ENCODE results near the gene MPDZ.

Gene MPDZ

GRCh38 chr9:13279284-13280141 lies at the start of gene MPDZ:
TSS of gene MPDZ (minus strand) at chr9:13279692. CDS start at chr9:13250315, 29,377 bp downstream.
- no peak for DNase-seq (ENCODE audit: low read depth)

DNA sequence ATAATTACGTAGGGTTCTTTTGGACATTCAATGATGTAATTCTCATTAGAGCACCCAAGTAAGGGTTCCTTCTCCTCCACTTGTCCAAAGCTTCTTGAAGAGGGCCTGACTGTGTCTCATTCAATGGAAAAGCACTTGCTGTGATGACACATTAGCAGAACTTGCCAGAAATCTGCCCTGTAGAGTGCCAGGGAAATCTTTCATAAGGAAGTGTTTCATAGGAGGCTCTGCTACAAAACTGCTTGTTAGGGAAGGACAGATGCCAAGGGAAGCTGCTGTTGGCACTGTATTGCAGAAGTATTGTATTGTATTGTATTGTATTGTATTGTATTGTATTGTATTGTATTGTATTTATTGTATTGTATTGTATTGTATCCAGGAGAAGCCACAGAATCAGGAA lies 45.5 kb upstream of the MPDZ start:
- DNase-seq (ENCODE audit: low read depth) = no peak

- DNase-seq (ENCODE audit: low read depth) = no peak
Measured at GRCh38 chr9:13322828-13323550, 43.5 kb upstream of the MPDZ start.

- DNase-seq (ENCODE audit: low read depth) = no peak
Measured at GRCh38 chr9:13318027-13318426, 38.5 kb upstream of the MPDZ start.

DNA sequence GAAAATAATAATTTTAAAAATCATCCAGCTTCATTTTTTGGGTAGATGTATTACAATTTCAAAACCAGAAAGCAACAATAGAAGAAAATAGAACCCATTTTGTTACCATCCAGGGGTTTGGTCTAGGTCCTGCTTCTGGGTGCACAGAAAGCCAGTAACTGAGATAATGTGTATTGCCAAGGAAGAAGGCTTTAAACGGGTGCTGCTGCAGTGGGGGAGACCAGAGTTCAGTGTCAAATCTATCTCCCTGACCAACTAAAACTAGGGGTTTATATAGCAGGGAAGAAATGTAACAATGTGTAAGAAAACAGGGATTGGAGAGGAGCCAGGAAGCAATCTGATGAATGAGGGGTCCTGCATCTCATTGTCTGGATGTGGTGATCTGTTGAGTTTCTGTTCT lies 17.5 kb upstream of the MPDZ start:
- no peak for DNase-seq (ENCODE audit: low read depth)

DNA sequence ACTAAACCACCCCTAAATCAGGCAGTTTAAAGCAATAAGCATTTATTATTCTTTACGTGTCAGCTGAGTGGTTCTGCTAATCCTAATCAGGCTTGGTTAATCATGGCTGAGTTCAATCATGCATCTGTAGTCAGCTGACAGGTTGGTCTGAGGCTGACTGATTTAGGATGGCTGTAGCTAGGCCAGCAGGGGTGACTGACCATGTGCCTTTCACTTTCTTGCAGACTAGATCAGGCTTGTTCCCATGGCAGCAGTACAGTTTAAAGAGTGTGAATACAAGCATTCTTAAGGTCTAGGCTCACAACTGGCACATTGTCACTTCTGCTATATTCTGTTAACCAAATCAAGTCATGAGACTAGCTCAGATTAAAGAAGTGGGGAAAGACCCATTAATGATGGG lies 16.1 kb upstream of the MPDZ start:
- no peak for DNase-seq (ENCODE audit: low read depth)

DNA sequence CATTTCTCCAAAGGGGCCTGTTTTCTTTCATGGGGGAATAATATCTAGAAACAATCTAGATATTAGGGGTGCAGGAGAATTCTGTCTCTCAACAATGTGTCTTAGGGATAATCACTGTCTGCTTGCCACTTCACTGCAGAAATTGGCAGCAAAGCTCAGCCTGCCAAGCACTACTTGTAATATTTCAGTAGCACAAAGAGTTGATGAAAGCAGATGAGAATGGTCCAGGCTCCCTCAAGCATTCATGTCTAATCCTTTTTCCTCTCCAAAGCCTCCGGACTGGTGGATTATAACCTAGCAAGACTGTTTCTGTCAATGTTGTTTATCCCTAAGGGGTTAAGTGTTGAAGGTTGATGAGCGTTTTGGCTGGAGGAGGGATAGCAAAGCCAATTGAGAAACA lies 13.3 kb upstream of the MPDZ start:
- DNase-seq (ENCODE audit: low read depth) = no peak

DNA sequence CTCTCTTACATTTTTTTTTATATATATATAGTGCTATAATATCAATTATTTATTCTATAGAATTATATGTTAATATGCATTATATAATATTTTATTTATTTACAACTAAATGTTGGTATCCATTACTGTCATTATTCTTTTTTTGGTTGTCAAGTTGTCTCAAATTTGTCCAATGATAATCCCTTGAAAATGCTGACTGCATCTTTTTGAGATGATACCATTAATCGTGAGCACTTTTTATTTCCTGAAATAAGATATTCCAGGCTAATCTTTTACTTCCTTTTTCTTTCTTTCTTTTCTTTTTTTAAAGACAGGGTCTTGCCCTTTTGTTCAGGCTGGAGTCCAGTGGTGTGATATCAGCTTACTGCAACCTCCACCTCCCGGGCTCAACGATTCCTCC lies 12.7 kb upstream of the MPDZ start:
- DNase-seq (ENCODE audit: low read depth) = no peak

- no peak for DNase-seq (ENCODE audit: low read depth)
Measured at GRCh38 chr9:13291718-13292117, 12.2 kb upstream of the MPDZ start.

- no peak for DNase-seq (ENCODE audit: low read depth)
Measured at GRCh38 chr9:13284011-13284410, 4.5 kb upstream of the MPDZ start.

DNA sequence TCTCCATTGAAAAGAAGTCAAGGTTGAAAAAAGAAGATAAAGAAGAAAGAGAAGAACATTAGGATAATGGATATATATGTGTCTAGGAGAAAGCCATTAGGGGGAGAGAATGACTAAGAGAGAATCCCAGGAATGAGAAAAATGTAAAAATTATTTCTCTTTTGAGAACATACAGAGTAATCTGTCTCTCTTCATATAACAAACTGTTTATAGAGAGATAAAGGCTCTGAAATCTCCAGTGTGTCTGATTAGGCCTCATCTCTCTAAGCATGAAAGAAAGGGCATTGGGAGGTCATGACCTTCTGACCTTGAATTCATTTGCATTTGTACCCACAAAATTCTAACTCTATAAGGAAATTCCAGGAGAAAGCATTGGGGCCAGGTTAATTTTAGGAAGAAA lies 3.5 kb upstream of the MPDZ start:
- no peak for DNase-seq (ENCODE audit: low read depth)

DNA sequence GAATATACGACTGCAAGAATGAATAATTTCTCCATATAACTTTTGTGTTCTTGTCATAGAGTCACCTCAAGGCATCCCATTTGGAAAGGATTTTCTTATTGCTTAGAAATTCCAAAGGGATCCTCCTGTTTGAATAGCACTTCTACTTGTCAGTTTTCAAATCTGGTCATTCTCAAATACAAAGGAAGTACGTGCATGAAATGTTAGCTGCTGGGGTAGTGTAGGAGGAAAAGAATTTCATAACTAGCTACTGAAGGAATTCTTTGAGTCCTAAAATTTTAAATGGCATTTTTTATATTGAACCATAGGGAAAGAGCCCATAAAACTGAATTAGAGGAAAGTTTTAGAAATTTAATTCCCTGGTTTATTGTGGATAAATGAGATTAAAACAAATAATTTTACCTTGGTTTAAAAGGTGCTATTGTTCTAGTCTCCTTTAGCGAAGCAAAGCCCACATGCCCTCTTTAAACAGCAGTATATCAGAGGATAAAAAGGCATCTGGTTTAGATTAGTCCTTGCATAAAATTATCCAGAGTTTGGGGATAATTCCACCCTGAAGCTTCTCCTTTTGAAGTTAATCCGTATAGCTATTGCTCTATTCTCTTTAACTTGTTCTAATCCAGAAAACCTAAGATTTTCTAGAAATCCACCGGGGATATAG lies 2.0 kb upstream of the MPDZ start:
- no peak for DNase-seq (ENCODE audit: low read depth)

GRCh38 chr9:13278368-13279246 lies 885 bp downstream of the MPDZ start:
- no peak for DNase-seq (ENCODE audit: low read depth)

DNA sequence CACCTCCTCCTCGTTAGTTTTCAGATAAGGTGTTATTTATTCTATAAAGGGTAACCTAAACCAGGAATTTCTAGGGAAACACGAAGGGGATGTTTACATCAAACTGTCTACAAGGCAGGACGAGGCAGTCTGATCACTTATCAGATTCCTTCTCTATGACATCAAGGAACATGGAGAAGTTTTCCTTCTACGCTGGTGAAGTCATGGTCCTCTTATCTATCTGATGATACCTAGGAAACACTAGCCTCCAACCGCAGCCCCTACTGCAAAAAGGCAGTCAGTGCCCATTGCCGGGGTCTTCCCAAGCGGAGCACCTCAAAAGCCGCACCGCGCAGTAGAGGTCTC lies 1.5 kb downstream of the MPDZ start:
- no peak for DNase-seq (ENCODE audit: low read depth)

GRCh38 chr9:13274886-13275641 lies 4.4 kb downstream of the MPDZ start:
- DNase-seq (ENCODE audit: low read depth) = no peak

GRCh38 chr9:13270734-13271133 lies 8.8 kb downstream of the MPDZ start:
- DNase-seq (ENCODE audit: low read depth) = no peak

DNA sequence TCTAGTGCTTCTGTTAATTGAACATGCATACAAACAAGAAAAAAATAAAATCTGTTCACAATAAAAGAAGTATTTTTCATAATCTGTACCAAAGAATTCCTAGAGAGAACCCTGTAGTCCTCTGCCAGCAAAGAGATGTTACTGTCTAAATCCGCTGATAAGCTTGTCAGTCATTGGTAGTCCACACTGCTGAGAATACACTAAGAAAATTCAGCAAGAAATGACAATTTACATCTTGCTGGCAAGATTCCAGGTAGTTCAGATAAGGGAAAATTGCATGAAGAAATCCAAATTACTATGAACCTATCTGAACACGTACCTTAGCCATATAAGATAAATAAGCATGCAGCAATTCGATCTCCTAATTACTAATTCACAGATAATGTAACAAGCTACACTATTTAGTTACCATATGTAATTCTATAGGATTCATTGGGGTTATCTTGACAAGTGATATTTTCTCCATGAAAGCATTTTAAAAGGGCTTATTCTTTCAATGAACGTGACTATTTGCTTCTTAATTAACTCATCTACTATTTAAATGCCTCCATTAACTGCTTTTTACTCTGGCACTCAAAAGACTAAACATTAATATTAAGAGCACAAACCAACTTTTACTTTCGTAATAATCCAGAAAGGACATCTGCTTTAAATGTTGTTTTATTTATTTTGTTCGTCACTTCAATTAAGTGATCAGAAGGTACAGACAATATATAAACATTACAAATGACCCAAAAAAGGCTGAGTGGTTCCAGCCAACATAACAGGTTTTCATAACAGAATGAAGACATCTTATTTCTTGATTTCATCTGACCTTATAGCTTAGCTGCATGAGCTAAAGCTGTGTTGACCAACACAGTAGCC lies 9.7 kb downstream of the MPDZ start:
- no peak for DNase-seq (ENCODE audit: low read depth)

DNA sequence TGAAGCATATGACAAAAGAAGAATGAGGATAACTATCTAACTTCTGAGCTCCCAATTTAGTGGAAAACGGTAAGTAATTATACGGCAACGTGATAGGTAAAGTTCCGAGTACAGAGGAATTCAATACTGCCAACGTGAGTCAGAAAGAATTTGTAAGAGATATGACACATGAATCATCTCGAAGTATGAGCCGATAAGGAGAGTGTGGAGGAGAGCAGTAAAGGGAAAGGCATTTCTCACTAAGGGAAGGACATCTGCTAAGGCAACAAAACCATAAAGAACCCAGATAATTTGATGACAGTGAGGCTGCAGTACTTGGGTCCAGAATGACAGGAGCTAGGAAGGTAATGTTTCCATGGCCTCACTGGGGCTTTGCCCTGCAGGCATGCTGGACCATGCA lies 11.0 kb downstream of the MPDZ start:
- DNase-seq (ENCODE audit: low read depth) = no peak

GRCh38 chr9:13267743-13268142 lies 11.7 kb downstream of the MPDZ start:
- no peak for DNase-seq (ENCODE audit: low read depth)

- no peak for DNase-seq (ENCODE audit: low read depth)
Measured at GRCh38 chr9:13266167-13266566, 13.3 kb downstream of the MPDZ start.
